ENCODE results near the gene TMEM202.

- TF ChIP-seq, protein P1, sequence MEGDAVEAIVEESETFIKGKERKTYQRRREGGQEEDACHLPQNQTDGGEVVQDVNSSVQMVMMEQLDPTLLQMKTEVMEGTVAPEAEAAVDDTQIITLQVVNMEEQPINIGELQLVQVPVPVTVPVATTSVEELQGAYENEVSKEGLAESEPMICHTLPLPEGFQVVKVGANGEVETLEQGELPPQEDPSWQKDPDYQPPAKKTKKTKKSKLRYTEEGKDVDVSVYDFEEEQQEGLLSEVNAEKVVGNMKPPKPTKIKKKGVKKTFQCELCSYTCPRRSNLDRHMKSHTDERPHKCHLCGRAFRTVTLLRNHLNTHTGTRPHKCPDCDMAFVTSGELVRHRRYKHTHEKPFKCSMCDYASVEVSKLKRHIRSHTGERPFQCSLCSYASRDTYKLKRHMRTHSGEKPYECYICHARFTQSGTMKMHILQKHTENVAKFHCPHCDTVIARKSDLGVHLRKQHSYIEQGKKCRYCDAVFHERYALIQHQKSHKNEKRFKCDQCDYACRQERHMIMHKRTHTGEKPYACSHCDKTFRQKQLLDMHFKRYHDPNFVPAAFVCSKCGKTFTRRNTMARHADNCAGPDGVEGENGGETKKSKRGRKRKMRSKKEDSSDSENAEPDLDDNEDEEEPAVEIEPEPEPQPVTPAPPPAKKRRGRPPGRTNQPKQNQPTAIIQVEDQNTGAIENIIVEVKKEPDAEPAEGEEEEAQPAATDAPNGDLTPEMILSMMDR (conservative IDR thresholded peaks at IDR 0.05; ENCODE audit: low read length): no peak
- no peak for TF ChIP-seq EZH2phosphoT487 (IDR thresholded peaks at IDR 0.05; ENCODE audit: borderline replicate concordance, low read depth, low read length)
These were observed at the start of gene TMEM202 for GRCh38 chr15:72397796-72398588.
